Measurements from ENCODE around the gene ASPN. TPM values are rescaled to one million over a fixed set of nuclear protein-coding genes. Genes with fewer than 3 reads are reported as not detected.

The ASPN gene
- total and polyA plus RNA-seq, 9 of the 15 experiments (the other 6 are each of a cell fraction or from before 2014, with no cell fraction given) = 0.03 to 0.07 TPM; not detected in 7

DNA sequence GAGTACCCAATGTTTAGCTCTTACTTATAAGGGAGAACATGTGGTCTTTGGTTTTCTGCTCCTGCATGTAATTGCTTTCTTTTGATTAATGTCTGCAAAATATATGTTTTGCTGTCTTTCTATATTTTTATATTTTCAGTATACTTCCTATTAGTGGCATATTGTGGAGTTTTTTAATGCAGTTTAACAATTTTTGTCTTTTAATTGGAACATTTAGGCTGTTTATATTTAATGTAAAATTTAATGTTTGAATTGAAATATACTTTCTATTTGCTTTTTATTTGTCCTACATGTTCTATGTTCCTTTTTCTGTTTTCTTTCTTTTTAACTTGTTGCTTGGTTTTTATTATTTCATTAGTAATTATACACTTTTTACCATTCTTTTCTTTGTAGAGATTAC, 48.6 kb upstream of the ASPN start:
- DNase-seq (ENCODE audit: extremely low read depth in 1 of 4, low spot score in 3 of 4) (no peak), ATAC-seq (no peak), FAIRE-seq (no peak)
- ChIA-PET POLR2A (no interaction called here), CTCF (ENCODE audit: low intra/inter-chr PET ratio) (no interaction called here)
- intact Hi-C loops (cut with micrococcal nuclease) (no loop called here), in situ Hi-C loops (cut with MboI) (no loop called here)
- no peak overlapping the region for H3K27ac ChIP-seq (ENCODE audit: extremely low read depth, low read depth, low read length)
- H3K9me3 ChIP-seq (replicated peaks; ENCODE audit: control insufficient read depth, insufficient read depth, low read depth, low read length) = no peaks in the 10 kb centered on the region
- H3K4me3 ChIP-seq = no peak overlapping the region
- no peak overlapping the region for H3K4me2 ChIP-seq (ENCODE audit: insufficient read depth, low read length)
- no peaks in the 10 kb centered on the region for H3K4me1 ChIP-seq (replicated peaks in 1 of 2; ENCODE audit: control insufficient read depth in 2 of 2, insufficient read depth in 2 of 2, low read length in 2 of 2)
- H3K9me1 ChIP-seq (ENCODE audit: control insufficient read depth, insufficient read depth, low read length) = no peaks in the 10 kb centered on the region
- TF ChIP-seq CBFB (CRISPR knock-in tag; IDR thresholded peaks at IDR 0.05) (no peak), ZNF507 (tag; conservative IDR thresholded peaks at IDR 0.05) (peak; percentile 93)
- no TSS peak for BruUV-seq (replicated peaks)
- H3K9ac ChIP-seq (ENCODE audit: insufficient read depth in 1 of 2, low read depth in 2 of 2, low read length in 2 of 2) = no peak overlapping the region
- no peaks in the 10 kb centered on the region for H3K27me3 ChIP-seq (ENCODE audit: control insufficient read depth in 2 of 2, insufficient read depth in 2 of 2, low read length in 2 of 2)
- no peaks in the 10 kb centered on the region for H4K20me1 ChIP-seq (replicated peaks; ENCODE audit: control insufficient read depth, insufficient read depth, low read length)
- H3K36me3 ChIP-seq (ENCODE audit: control insufficient read depth, insufficient read depth, low read length) = no peaks in the 10 kb centered on the region
- H3K79me2 ChIP-seq (ENCODE audit: control insufficient read depth, insufficient read depth, low read length) = no peaks in the 10 kb centered on the region
- no peak overlapping the region for H2AFZ ChIP-seq (ENCODE audit: low read depth, low read length)

DNA sequence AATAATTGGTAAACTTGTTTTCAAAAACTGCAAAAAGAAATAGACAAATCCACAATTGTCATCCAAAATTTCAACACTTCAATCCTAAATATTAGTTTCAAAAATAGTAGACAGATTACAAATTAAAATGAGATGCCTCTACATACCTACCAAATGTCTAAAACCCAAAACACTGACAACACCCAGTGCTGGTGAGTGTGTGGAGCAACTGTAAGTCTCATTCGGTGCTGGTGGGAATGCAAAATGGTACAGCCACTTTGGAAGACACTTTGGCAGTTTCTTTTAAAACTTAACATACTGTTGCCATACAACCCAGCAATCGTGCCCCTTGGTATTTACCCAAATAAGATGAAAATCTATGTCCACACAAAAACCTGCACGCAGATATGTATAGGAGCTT, 46.8 kb upstream of the ASPN start:
- Histone ChIP-seq H3K4me1 (replicated peaks in 1 of 2; ENCODE audit: control insufficient read depth in 2 of 2, insufficient read depth in 2 of 2, low read length in 2 of 2) (peaks cover 0 to 2% of the 10 kb centered on the region in 2 experiments; a peak in 4 of 5 replicates), H3K9me1 (ENCODE audit: control insufficient read depth, insufficient read depth, low read length) (no peaks in the 10 kb centered on the region), H3K4me2 (ENCODE audit: insufficient read depth, low read length) (no peak overlapping the region), H3K9ac (ENCODE audit: insufficient read depth in 1 of 2, low read depth in 2 of 2, low read length in 2 of 2) (no peak overlapping the region), H4K20me1 (replicated peaks; ENCODE audit: control insufficient read depth, insufficient read depth, low read length) (no peaks in the 10 kb centered on the region), H3K4me3 (no peak overlapping the region), H3K27ac (ENCODE audit: extremely low read depth, low read depth, low read length) (no peak overlapping the region), H3K27me3 (ENCODE audit: control insufficient read depth in 2 of 2, insufficient read depth in 2 of 2, low read length in 2 of 2) (no peaks in the 10 kb centered on the region), H3K9me3 (replicated peaks; ENCODE audit: control insufficient read depth, insufficient read depth, low read depth, low read length) (no peaks in the 10 kb centered on the region), H3K79me2 (ENCODE audit: control insufficient read depth, insufficient read depth, low read length) (no peaks in the 10 kb centered on the region), H2AFZ (ENCODE audit: low read depth, low read length) (no peak overlapping the region), H3K36me3 (ENCODE audit: control insufficient read depth, insufficient read depth, low read length) (no peaks in the 10 kb centered on the region)
- ATAC-seq (no peak), DNase-seq (ENCODE audit: extremely low read depth in 1 of 4, low spot score in 3 of 4) (no peak), FAIRE-seq (no peak)
- ChIA-PET CTCF (ENCODE audit: low intra/inter-chr PET ratio) (no interaction called here), POLR2A (no interaction called here)
- peak; percentile 95 for TF ChIP-seq RBM25 (IDR thresholded peaks at IDR 0.05; ENCODE audit: low read depth, low read length, severe bottlenecking)
- TF ChIP-seq, protein P1, sequence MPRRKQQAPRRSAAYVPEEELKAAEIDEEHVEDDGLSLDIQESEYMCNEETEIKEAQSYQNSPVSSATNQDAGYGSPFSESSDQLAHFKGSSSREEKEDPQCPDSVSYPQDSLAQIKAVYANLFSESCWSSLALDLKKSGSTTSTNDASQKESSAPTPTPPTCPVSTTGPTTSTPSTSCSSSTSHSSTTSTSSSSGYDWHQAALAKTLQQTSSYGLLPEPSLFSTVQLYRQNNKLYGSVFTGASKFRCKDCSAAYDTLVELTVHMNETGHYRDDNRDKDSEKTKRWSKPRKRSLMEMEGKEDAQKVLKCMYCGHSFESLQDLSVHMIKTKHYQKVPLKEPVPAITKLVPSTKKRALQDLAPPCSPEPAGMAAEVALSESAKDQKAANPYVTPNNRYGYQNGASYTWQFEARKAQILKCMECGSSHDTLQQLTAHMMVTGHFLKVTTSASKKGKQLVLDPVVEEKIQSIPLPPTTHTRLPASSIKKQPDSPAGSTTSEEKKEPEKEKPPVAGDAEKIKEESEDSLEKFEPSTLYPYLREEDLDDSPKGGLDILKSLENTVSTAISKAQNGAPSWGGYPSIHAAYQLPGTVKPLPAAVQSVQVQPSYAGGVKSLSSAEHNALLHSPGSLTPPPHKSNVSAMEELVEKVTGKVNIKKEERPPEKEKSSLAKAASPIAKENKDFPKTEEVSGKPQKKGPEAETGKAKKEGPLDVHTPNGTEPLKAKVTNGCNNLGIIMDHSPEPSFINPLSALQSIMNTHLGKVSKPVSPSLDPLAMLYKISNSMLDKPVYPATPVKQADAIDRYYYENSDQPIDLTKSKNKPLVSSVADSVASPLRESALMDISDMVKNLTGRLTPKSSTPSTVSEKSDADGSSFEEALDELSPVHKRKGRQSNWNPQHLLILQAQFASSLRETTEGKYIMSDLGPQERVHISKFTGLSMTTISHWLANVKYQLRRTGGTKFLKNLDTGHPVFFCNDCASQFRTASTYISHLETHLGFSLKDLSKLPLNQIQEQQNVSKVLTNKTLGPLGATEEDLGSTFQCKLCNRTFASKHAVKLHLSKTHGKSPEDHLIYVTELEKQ (CRISPR knock-in tag; IDR thresholded peaks at IDR 0.05) = no peak
- in situ Hi-C loops (cut with MboI) = no loop called here
- 46% methylated on average over 3 of the region's 3 CpGs for WGBS (ENCODE audit: insufficient coverage, low coverage, missing lambda C conversion rate)
- BruUV-seq (replicated peaks) = no TSS peak
- intact Hi-C loops (cut with micrococcal nuclease) = no loop called here

Data from K562 (cell line).